ENCODE results near the gene TNRC18. TPM values are rescaled to one million over a fixed set of nuclear protein-coding genes. Genes with fewer than 3 reads are reported as not detected.
A peak's percentile ranks its signal among the peaks of the same experiment; 100 is the strongest.

Gene TNRC18
- total RNA-seq, 1 experiment from 2014 or later: 44.3 TPM

DNA sequence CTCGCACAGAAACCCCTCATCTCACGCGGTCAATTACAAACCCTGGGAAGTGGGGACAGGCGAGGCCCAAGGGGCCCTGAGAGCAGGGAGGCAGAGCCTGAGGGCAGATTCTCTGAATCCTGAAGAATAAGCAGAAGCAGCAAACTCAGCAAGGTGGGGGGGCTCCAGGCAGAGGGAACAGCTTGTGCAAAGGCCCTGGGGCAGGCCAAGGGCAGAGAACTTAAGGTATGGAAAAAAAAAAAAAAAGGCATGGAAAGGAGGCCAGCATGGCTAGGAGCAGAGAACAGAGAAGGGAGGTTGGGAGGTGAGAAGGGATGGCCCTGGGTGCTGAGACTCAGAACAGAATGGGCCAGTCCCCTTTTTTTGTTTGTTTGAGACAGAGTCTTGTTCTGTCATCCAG is 32.8 kb upstream of the TNRC18 start:
- H3K36me3 ChIP-seq (replicated peaks; ENCODE audit: control insufficient read depth, insufficient read depth, low read length): no peaks in the 10 kb centered on the region
- H3K4me3 ChIP-seq (ENCODE audit: insufficient read depth, low read depth, low read length): no peak overlapping the region
- no peak for DNase-seq
- H3K27me3 ChIP-seq (ENCODE audit: control insufficient read depth, insufficient read depth, low read length): no peaks in the 10 kb centered on the region; the same call in 1 of the 2 replicates

DNA sequence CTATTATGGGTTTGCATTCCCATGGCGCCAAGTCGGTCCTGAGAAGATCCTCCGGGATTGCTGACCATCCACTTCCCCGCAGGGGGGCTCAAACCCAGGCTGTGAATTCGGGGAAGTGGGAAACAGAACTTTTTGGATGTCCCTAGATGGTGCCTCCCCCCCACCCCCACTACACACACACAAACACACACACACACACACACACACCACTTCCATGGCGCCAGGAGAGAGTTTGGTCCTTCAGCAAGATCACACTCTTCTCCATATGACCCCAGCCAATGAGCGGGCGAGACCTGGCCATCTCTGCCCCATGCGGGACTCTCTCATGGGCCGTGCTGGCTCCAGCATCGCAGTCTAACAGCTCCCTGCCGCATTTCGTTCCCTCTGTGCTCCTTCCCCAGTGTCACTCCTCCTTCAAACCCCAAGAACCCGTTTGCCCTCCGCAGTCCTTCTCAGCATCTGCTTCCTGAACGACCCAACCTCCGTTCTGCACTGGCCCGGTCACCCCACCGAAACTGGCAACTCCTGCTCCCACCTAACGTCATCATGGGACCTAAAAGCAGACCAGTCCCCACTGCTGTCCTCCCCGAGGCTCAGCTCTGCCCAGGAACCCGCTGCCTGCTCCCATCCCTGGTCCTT is 32.1 kb upstream of the TNRC18 start:
- H3K27me3 ChIP-seq (ENCODE audit: control insufficient read depth, insufficient read depth, low read length): no peaks in the 10 kb centered on the region; the same call in 1 of the 2 replicates
- H3K36me3 ChIP-seq (replicated peaks; ENCODE audit: control insufficient read depth, insufficient read depth, low read length): no peaks in the 10 kb centered on the region
- no peak overlapping the region for H3K4me3 ChIP-seq (ENCODE audit: insufficient read depth, low read depth, low read length)
- peak; percentile 50 for DNase-seq

DNA sequence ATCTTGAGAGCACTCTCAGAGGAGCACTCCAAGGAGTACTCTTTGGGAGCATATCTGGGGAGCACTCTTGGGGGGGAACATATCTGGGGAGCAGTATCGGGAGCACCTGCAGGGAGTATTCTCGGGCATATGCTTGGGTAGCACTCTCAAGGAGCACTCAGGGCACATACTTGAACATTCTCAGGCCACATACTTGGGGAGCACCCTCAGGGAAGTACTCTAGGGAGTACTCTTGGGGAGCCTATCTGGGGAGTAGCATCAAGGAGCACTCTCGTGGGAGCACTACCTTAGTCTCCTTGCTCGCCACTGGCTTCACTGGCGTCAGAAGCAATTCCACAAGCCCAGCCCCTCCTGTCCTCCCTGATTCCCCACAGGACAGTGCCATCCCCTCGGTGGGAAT is 31.5 kb upstream of the TNRC18 start:
- H3K27me3 ChIP-seq (ENCODE audit: control insufficient read depth, insufficient read depth, low read length): no peaks in the 10 kb centered on the region; the same call in 1 of the 2 replicates
- no peak for DNase-seq
- no peak overlapping the region for H3K4me3 ChIP-seq (ENCODE audit: insufficient read depth, low read depth, low read length)
- no peaks in the 10 kb centered on the region for H3K36me3 ChIP-seq (replicated peaks; ENCODE audit: control insufficient read depth, insufficient read depth, low read length)

DNA sequence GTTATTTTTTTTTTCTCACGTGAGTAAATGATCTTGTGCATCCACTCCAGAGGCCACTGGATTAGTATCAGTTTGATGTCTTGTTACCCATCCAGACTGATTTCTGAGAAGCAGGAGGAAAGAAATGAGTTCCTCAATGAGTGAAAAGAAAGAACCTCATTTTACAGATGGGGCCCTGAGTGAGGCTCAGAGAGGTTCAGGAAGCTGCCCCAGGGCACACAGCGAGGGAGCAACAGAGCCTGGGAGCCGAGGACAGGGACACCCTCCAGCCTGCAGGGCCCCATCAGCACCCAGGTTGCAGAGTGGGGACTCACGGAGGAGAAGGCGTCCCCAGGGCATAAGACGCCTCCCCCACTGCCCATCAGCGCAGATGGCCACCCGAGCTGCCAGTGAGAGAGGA is 30.9 kb upstream of the TNRC18 start:
- peak; percentile 37 for DNase-seq
- H3K27me3 ChIP-seq (ENCODE audit: control insufficient read depth, insufficient read depth, low read length): no peaks in the 10 kb centered on the region; the same call in 1 of the 2 replicates
- no peaks in the 10 kb centered on the region for H3K36me3 ChIP-seq (replicated peaks; ENCODE audit: control insufficient read depth, insufficient read depth, low read length)
- H3K4me3 ChIP-seq (ENCODE audit: insufficient read depth, low read depth, low read length): no peak overlapping the region

DNA sequence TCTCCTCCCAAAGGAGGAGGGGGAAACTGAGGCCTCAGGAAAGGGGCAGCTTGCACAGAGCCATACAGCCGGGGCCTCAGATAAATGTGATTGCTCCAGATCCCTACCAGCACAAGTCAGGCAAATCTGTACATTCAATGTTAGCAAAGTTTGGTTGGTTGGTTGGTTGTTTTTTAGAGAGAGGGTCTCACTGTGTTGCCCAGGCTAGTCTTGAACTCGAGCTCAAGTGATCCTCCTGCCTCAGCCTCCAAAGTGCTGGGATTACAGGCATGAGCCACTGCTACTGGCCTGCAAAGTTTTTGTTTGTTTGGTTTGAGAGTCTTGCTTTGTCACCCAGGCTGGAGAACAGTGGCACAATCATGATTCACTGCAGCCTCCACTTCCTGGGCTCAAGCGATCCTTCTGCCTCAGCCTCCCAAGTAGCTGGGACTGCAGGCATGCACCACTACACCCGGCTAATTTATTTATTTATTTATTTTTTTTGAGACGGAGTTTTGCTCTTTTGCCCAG is 30.0 kb upstream of the TNRC18 start:
- DNase-seq: no peak
- no peak overlapping the region for H3K4me3 ChIP-seq (ENCODE audit: insufficient read depth, low read depth, low read length)
- no peaks in the 10 kb centered on the region for H3K36me3 ChIP-seq (replicated peaks; ENCODE audit: control insufficient read depth, insufficient read depth, low read length)
- no peaks in the 10 kb centered on the region; the same call in 1 of the 2 replicates for H3K27me3 ChIP-seq (ENCODE audit: control insufficient read depth, insufficient read depth, low read length)

DNA sequence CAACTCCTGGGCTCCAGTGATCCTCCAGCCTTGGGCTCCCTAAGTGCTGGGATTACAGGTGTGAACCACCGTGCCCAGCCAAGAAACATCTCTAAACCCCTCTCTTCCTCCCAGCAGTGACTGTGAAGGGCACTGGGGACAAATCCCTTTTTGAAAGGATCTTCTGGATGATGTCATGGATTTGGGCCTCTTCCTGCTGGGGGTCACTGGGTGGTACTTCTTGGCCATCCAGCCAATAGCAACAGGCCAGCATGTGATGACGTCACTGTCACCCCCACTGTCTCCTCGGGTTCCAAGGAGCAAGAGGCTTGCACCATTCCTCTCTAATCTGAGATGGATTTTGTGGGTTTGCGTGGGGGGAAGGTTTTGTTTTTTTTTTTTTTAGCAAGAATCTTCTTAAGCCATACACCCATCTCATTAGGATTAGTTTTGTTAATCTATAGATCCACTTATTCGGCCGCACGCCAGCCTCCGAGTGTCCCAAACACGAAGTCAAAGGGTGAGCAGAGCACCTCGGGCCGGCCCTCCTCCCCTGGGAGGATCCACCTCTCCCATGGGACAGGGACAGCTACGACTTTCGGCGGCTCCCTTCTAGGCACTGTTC is 29.4 kb upstream of the TNRC18 start:
- no peak overlapping the region for H3K4me3 ChIP-seq (ENCODE audit: insufficient read depth, low read depth, low read length)
- no peaks in the 10 kb centered on the region; the same call in 1 of the 2 replicates for H3K27me3 ChIP-seq (ENCODE audit: control insufficient read depth, insufficient read depth, low read length)
- DNase-seq: peak; percentile 87
- no peaks in the 10 kb centered on the region for H3K36me3 ChIP-seq (replicated peaks; ENCODE audit: control insufficient read depth, insufficient read depth, low read length)

DNA sequence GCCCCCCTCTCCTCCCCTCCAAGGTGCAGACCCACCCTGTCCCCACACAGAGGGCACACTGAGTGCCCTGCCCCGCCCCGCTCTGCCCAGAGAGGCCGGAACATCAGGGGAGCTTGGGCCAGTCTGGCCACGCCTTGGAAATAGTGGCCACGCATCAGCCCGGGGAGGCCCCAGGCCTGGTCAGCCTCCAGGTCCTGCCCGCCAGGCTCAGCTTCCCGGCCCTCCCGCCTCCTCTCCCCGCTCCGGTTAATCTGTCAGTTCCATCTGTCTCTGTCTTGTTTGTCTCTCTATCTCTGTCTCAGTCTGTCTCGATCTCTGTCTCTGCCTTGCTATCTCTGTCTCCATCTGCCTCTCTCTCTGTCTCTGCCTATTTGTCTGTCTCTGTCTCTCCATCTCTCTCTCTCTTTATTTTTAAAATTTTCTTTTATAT is 28.9 kb upstream of the TNRC18 start:
- no peaks in the 10 kb centered on the region; the same call in 1 of the 2 replicates for H3K27me3 ChIP-seq (ENCODE audit: control insufficient read depth, insufficient read depth, low read length)
- no peak overlapping the region for H3K4me3 ChIP-seq (ENCODE audit: insufficient read depth, low read depth, low read length)
- DNase-seq: peak; percentile 46
- H3K36me3 ChIP-seq (replicated peaks; ENCODE audit: control insufficient read depth, insufficient read depth, low read length): no peaks in the 10 kb centered on the region

DNA sequence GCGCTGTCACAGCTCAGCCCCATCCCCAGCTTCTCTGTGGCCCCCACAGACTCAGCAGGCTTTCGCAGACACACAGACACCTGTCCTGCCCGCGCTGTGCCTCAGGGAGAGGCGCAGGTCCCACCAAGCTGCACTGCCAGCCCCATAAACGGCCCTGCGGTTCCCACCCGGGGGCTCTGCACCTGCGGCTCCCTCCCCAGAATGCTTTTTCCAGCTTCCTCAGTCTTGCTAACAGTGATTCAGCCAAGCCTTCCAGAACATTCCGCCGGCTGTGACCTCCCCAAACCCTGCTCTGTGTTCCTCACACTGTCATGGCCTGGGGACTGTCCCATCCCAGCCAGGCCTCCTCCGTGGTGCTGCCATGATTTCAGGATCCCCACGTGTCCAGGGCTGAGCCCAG is 27.8 kb upstream of the TNRC18 start:
- H3K27me3 ChIP-seq (ENCODE audit: control insufficient read depth, insufficient read depth, low read length): no peaks in the 10 kb centered on the region; the same call in 1 of the 2 replicates
- no peak overlapping the region for H3K4me3 ChIP-seq (ENCODE audit: insufficient read depth, low read depth, low read length)
- H3K36me3 ChIP-seq (replicated peaks; ENCODE audit: control insufficient read depth, insufficient read depth, low read length): no peaks in the 10 kb centered on the region
- peak; percentile 58 for DNase-seq

DNA sequence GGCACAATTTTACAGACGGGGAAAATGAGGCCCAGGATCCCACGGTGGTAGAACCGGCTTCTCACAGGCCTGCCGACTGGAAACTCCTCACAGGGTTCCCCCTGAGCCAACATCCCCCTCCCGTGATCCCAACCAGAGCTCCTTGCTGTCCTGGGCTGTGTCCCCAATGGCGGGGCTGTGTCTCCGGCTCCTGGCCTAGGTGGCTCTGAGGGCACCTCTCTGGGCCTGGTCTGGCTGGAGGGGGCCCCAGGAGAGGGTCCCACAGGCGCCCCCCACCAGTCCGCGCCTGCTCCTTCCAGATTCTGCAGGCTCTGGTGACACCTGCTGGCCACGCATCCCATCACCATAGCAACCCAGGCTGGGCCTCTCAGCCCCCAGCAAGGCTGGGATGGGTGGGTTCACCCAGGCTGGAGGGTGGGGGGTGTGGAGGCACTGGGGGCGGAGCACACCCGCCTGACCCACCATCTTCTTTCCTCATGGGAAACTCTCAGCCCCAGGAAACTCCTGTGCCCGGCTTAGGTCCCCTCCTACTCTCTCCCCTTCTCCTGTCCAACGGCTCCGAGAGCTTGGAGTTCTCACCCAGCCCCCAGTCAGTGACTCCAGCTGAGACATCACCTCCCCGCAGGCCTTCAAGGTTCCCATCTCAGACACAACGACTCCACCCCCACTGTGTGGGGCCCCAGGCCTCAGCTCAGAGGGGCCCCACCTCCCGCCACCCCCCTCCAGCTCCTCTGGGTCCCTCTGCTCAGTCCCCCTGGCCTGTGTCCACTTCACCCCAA is 27.1 kb upstream of the TNRC18 start:
- DNase-seq: peak; percentile 94
- H3K27me3 ChIP-seq (ENCODE audit: control insufficient read depth, insufficient read depth, low read length): no peaks in the 10 kb centered on the region; the same call in 1 of the 2 replicates
- no peak overlapping the region for H3K4me3 ChIP-seq (ENCODE audit: insufficient read depth, low read depth, low read length)
- no peaks in the 10 kb centered on the region for H3K36me3 ChIP-seq (replicated peaks; ENCODE audit: control insufficient read depth, insufficient read depth, low read length)

DNA sequence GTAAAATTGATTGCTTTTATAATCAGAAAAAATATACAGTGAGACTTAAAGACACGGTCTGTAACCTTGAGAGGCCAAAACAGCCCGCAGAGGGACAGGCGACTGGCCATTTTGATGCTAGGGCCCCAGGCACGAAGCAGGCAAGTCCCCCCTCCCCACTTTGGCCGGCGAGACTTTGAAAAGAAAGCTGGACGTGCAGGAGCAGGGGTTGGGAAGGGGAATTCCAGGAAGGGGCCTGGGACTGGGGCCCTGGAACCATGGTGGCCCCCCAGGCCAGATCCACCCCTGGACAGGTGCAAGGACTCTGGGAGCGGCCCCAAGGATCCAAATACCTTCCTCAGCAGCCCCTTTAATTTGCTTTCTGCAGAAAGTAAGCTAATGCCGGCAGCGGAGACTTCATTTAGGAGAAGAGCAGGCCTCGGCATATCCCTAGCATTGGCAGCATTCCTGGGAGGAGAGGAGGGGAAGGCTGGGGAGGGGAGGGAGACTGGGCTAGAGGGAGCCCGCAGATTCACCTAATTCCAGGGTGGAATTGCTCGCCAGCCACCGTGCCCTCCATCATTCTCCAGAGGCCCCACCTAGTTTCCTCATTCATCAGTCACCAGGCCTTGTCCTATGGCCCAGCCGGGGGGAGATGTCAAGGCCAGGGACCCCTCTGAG is 24.9 kb upstream of the TNRC18 start:
- Histone ChIP-seq H3K36me3 (replicated peaks; ENCODE audit: control insufficient read depth, insufficient read depth, low read length) (no peaks in the 10 kb centered on the region), H3K4me3 (ENCODE audit: insufficient read depth, low read depth, low read length) (no peak overlapping the region)
- DNase-seq: peak; percentile 87

DNA sequence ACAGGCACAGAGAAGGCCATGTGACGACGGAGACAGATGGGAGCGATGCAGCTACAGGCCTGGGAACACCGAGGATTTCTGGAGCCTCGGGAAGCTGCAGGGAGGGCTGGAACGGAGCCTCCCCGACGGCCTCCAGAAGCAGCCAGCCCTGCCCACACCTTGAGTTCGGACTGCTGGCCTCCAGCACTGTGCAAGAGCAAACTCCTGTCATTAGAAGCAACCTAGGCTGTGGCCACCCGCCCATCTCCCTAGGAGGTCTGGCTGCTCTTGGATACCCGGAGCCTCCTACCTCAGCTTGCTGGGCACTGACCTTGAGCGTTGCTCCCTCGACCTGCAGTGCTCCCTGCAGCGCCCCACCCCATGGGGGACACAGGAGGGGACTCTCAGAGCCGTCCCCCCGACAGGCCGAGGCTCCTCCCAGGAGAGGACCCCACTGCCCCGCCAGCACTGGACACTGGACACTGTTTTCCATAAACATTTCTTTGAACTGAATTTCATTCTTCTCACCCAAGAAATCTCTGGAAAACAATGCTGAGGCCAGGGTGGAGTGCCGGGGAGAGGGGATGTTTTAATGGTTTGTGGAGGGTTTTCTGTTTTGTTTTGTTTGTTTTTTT is 22.5 kb upstream of the TNRC18 start:
- peak; percentile 63 for DNase-seq
- no peak overlapping the region for H3K4me3 ChIP-seq (ENCODE audit: insufficient read depth, low read depth, low read length)
- H3K36me3 ChIP-seq (replicated peaks; ENCODE audit: control insufficient read depth, insufficient read depth, low read length): no peaks in the 10 kb centered on the region
- no peaks in the 10 kb centered on the region for H3K27me3 ChIP-seq (ENCODE audit: control insufficient read depth, insufficient read depth, low read length)

More for the DNA sequence above, 24.9 kb upstream of the TNRC18 start:
- H3K27me3 ChIP-seq (ENCODE audit: control insufficient read depth, insufficient read depth, low read length): no peaks in the 10 kb centered on the region

DNA sequence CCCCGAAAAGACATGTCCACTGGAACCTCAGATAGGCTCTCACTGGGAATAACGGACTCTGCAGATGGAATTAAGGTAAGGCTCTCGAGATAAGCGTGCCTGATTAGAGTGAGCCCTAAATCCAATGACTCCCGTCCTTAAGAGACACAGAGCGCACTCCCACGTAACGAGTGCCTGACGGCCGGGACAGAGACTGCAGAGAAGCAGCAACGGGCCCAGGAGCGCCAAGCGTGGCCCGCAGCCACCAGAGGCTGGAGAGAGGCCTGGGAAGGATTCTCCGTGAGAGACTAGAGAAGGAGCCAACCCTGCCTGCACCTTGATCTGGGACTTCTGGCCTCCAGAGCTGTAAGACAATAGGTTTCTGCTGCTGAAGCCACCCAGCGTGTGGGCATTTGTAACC is 20.0 kb upstream of the TNRC18 start:
- Histone ChIP-seq H3K27me3 (ENCODE audit: control insufficient read depth, insufficient read depth, low read length) (no peaks in the 10 kb centered on the region), H3K36me3 (replicated peaks; ENCODE audit: control insufficient read depth, insufficient read depth, low read length) (no peaks in the 10 kb centered on the region), H3K4me3 (ENCODE audit: insufficient read depth, low read depth, low read length) (no peak overlapping the region)
- DNase-seq: peak; percentile 62

DNA sequence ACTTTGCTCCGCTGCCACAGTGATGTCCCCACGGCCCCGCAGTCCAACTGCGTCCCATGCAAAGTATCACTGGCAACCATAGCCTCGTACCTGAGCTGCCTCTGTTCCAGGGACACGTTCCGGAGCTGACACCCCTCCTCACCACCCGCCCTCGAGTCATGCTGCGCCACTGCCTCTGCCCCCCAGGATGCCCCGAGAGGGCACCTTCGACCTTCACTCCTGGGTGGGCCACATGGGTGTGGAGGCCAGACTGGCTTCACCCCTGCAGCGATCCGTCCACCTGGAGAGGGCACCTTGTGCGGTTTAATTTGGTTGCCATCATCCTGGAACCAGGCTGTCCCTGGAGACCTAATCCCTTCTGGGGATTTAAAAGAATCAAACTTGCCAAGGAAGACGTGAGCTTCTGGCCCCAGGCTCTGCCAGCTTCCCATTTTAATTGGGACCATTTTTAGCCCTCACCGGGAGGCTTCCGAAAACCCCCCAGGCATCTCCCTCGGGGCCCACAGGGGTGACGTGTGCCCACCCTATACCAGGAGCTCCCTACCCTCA is 19.2 kb upstream of the TNRC18 start:
- DNase-seq: no peak
- H3K36me3 ChIP-seq (replicated peaks; ENCODE audit: control insufficient read depth, insufficient read depth, low read length): no peaks in the 10 kb centered on the region; the same call in 1 of the 2 replicates
- H3K27me3 ChIP-seq (ENCODE audit: control insufficient read depth, insufficient read depth, low read length): no peaks in the 10 kb centered on the region
- H3K4me3 ChIP-seq (ENCODE audit: insufficient read depth, low read depth, low read length): no peak overlapping the region

All from H7 (cell line).